Measurements from ENCODE around the gene MAP7. TPM values are rescaled to one million over a fixed set of nuclear protein-coding genes. Genes with fewer than 3 reads are reported as not detected.

Gene MAP7
- total and polyA plus RNA-seq, 4 donors: 3.2 to 17.5 (median 8.3) TPM

DNA sequence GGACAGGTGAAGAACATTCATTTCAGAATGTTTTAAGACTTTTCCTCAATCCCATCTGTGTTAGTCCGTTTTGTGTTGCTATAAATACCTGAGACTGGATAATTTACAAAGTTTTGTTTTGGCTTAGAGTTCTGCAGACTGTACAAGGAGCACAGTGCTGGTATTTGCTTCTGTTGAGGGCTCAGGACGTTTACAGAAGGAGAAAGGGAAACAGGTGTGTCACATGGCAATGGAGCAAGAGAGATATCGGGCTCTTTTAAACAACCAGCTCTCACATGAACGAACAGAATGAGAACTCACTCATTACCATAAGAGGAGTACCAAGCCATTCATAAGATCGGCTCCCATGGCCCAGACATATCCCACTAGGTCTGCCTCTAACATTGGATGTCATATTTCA is 16.7 kb downstream of the MAP7 start:
- Histone ChIP-seq H3K4me1 (ENCODE audit: control insufficient read depth in 4 of 4, insufficient read depth in 4 of 4, low read length in 3 of 4) (peaks cover 0 to 14% (median 8%) of the 10 kb centered on the region in 4 donors), H3K27me3 (ENCODE audit: control insufficient read depth in 4 of 4, insufficient read depth in 4 of 4, low read length in 3 of 4) (no peaks in the 10 kb centered on the region), H3K4me3 (ENCODE audit: low read depth in 1 of 3, low read length in 3 of 3) (no peak overlapping the region), H3K9me3 (ENCODE audit: control insufficient read depth in 4 of 4, low read length in 3 of 4) (no peaks in the 10 kb centered on the region), H3K27ac (ENCODE audit: low read depth in 1 of 2, low read length in 2 of 2) (no peak overlapping the region), H3K9ac (ENCODE audit: low read depth in 1 of 2, low read length in 2 of 2) (no peak overlapping the region), H3K36me3 (ENCODE audit: control insufficient read depth in 4 of 4, insufficient read depth in 3 of 4, low read depth in 1 of 4, low read length in 3 of 4) (peaks cover 0 to 1% (median 0%) of the 10 kb centered on the region in 4 donors)
- TF ChIP-seq RAD21 (IDR thresholded peaks at IDR 0.05) (no peak), RXRA (IDR thresholded peaks at IDR 0.05) (no peak), SP1 (IDR thresholded peaks at IDR 0.05) (no peak), HNF4A (conservative IDR thresholded peaks at IDR 0.05) (no peak), GABPA (IDR thresholded peaks at IDR 0.05 in 1 of 2, conservative IDR thresholded peaks at IDR 0.05 in 1 of 2) (no peak), HNF4G (IDR thresholded peaks at IDR 0.05) (no peak), YY1 (IDR thresholded peaks at IDR 0.05) (no peak), CTCF (IDR thresholded peaks at IDR 0.05; ENCODE audit: low read depth, low read length, missing input control) (no peak), TAF1 (conservative IDR thresholded peaks at IDR 0.05) (no peak)
- TF ChIP-seq, protein P1, sequence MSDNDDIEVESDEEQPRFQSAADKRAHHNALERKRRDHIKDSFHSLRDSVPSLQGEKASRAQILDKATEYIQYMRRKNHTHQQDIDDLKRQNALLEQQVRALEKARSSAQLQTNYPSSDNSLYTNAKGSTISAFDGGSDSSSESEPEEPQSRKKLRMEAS (IDR thresholded peaks at IDR 0.05): no peak
- TF ChIP-seq, protein P2, sequence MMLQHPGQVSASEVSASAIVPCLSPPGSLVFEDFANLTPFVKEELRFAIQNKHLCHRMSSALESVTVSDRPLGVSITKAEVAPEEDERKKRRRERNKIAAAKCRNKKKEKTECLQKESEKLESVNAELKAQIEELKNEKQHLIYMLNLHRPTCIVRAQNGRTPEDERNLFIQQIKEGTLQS (IDR thresholded peaks at IDR 0.05): no peak
- WGBS: 68% methylated on average over 5 of the region's 5 CpGs
- no peak for DNase-seq (ENCODE audit: low spot score)

- Histone ChIP-seq H3K36me3 (ENCODE audit: control insufficient read depth in 4 of 4, insufficient read depth in 3 of 4, low read depth in 1 of 4, low read length in 3 of 4) (peaks cover 0 to 1% (median 0%) of the 10 kb centered on the region in 4 donors), H3K27me3 (ENCODE audit: control insufficient read depth in 4 of 4, insufficient read depth in 4 of 4, low read length in 3 of 4) (no peaks in the 10 kb centered on the region), H3K27ac (ENCODE audit: low read depth in 1 of 2, low read length in 2 of 2) (no peak overlapping the region), H3K9me3 (ENCODE audit: control insufficient read depth in 4 of 4, low read length in 3 of 4) (no peaks in the 10 kb centered on the region), H3K4me1 (ENCODE audit: control insufficient read depth in 4 of 4, insufficient read depth in 4 of 4, low read length in 3 of 4) (peaks cover 0 to 14% (median 8%) of the 10 kb centered on the region in 4 donors), H3K9ac (ENCODE audit: low read depth in 1 of 2, low read length in 2 of 2) (no peak overlapping the region), H3K4me3 (ENCODE audit: low read depth in 1 of 3, low read length in 3 of 3) (no peak overlapping the region)
- DNase-seq (ENCODE audit: low spot score): no peak
- TF ChIP-seq, protein P2 (IDR thresholded peaks at IDR 0.05): no peak
- 97% methylated on average over 6 of the region's 6 CpGs for WGBS
Observed at GRCh38 chr6:136532030-136532429, 18.2 kb downstream of the MAP7 start.

DNA sequence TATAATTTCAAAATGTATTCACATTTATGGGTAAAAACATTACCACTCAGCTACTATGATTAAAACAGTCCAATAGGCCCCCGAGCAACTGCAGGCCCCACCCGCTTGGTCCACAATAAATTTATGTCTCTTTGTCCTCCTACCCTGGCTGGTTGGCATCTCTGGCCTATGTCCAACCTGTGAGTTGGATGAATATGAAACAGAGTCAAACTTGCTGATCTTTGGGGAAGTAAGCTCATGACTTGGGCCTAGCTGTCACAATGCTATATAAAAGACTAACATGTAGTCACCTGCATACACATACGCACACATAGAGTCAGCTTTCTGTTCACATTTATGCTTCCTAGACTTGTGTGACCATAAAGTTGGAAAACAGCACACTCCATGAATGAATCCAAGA is 20.5 kb downstream of the MAP7 start:
- 88% methylated on average over 3 of the region's 3 CpGs for WGBS
- TF ChIP-seq FOXA1 (IDR thresholded peaks at IDR 0.05): no peak
- no peak for TF ChIP-seq YY1 (IDR thresholded peaks at IDR 0.05)
- TF ChIP-seq, protein P2 (IDR thresholded peaks at IDR 0.05): no peak
- no peak for TF ChIP-seq RXRA (IDR thresholded peaks at IDR 0.05)
- no peak for TF ChIP-seq FOXA2 (IDR thresholded peaks at IDR 0.05)
- TF ChIP-seq SP1 (IDR thresholded peaks at IDR 0.05): no peak
- no peak for TF ChIP-seq GABPA (IDR thresholded peaks at IDR 0.05 in 1 of 2, conservative IDR thresholded peaks at IDR 0.05 in 1 of 2)
- no peak for TF ChIP-seq CTCF (IDR thresholded peaks at IDR 0.05; ENCODE audit: low read depth, low read length, missing input control)
- no peak for TF ChIP-seq HNF4A (conservative IDR thresholded peaks at IDR 0.05)
- DNase-seq (ENCODE audit: low spot score): no peak
- no peak overlapping the region for H3K27ac ChIP-seq (ENCODE audit: low read depth in 1 of 2, low read length in 2 of 2)
- H3K4me1 ChIP-seq (ENCODE audit: control insufficient read depth in 4 of 4, insufficient read depth in 4 of 4, low read length in 3 of 4): peaks cover 1 to 17% (median 9%) of the 10 kb centered on the region in 4 donors
- no peak overlapping the region for H3K4me3 ChIP-seq (ENCODE audit: low read depth in 1 of 3, low read length in 3 of 3)
- H3K36me3 ChIP-seq (ENCODE audit: control insufficient read depth in 4 of 4, insufficient read depth in 3 of 4, low read depth in 1 of 4, low read length in 3 of 4): no peaks in the 10 kb centered on the region
- no peaks in the 10 kb centered on the region for H3K27me3 ChIP-seq (ENCODE audit: control insufficient read depth in 4 of 4, insufficient read depth in 4 of 4, low read length in 3 of 4)
- no peak overlapping the region for H3K9ac ChIP-seq (ENCODE audit: low read depth in 1 of 2, low read length in 2 of 2)
- no peaks in the 10 kb centered on the region for H3K9me3 ChIP-seq (ENCODE audit: control insufficient read depth in 4 of 4, low read length in 3 of 4)
